ENCODE measurements around the gene MRPL17.

DNA sequence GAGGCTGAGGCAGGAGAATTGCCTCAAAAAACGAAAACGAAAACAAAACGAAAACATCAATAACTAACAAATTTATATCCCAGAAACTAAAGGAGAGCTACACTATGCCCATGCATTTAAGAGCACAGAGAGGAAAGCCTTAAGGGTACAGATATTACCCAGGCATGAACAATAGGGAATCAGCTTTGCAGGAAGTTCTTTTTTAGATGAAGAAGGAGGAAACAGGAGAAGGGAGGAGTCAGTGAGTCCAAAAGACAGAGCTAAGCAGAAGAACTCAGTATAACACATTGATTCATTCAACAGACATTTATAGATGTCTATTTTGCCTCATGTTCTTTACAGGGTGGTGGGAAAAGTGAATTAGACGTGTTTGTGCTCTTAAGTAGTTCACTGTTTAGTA is 8.3 kb downstream of the MRPL17 start:
- TF ChIP-seq, protein P1, sequence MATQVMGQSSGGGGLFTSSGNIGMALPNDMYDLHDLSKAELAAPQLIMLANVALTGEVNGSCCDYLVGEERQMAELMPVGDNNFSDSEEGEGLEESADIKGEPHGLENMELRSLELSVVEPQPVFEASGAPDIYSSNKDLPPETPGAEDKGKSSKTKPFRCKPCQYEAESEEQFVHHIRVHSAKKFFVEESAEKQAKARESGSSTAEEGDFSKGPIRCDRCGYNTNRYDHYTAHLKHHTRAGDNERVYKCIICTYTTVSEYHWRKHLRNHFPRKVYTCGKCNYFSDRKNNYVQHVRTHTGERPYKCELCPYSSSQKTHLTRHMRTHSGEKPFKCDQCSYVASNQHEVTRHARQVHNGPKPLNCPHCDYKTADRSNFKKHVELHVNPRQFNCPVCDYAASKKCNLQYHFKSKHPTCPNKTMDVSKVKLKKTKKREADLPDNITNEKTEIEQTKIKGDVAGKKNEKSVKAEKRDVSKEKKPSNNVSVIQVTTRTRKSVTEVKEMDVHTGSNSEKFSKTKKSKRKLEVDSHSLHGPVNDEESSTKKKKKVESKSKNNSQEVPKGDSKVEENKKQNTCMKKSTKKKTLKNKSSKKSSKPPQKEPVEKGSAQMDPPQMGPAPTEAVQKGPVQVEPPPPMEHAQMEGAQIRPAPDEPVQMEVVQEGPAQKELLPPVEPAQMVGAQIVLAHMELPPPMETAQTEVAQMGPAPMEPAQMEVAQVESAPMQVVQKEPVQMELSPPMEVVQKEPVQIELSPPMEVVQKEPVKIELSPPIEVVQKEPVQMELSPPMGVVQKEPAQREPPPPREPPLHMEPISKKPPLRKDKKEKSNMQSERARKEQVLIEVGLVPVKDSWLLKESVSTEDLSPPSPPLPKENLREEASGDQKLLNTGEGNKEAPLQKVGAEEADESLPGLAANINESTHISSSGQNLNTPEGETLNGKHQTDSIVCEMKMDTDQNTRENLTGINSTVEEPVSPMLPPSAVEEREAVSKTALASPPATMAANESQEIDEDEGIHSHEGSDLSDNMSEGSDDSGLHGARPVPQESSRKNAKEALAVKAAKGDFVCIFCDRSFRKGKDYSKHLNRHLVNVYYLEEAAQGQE (IDR thresholded peaks at IDR 0.05): no peak
- TF ChIP-seq SP1 (IDR thresholded peaks at IDR 0.05) (no peak), CTCF (IDR thresholded peaks at IDR 0.05; ENCODE audit: low read depth, low read length, missing input control) (no peak), EGR1 (IDR thresholded peaks at IDR 0.05; ENCODE audit: low read depth in 2 of 2) (no peak), YY1 (IDR thresholded peaks at IDR 0.05) (no peak), GABPA (IDR thresholded peaks at IDR 0.05 in 1 of 2, conservative IDR thresholded peaks at IDR 0.05 in 1 of 2) (no peak), RAD21 (IDR thresholded peaks at IDR 0.05) (no peak), TAF1 (conservative IDR thresholded peaks at IDR 0.05) (no peak), NR2F2 (IDR thresholded peaks at IDR 0.05) (no peak), HNF4A (conservative IDR thresholded peaks at IDR 0.05) (no peak)
- TF ChIP-seq, protein P2, sequence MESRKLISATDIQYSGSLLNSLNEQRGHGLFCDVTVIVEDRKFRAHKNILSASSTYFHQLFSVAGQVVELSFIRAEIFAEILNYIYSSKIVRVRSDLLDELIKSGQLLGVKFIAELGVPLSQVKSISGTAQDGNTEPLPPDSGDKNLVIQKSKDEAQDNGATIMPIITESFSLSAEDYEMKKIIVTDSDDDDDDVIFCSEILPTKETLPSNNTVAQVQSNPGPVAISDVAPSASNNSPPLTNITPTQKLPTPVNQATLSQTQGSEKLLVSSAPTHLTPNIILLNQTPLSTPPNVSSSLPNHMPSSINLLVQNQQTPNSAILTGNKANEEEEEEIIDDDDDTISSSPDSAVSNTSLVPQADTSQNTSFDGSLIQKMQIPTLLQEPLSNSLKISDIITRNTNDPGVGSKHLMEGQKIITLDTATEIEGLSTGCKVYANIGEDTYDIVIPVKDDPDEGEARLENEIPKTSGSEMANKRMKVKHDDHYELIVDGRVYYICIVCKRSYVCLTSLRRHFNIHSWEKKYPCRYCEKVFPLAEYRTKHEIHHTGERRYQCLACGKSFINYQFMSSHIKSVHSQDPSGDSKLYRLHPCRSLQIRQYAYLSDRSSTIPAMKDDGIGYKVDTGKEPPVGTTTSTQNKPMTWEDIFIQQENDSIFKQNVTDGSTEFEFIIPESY (IDR thresholded peaks at IDR 0.05): no peak

Data from liver (tissue), 3 donors.